CD4-positive, alpha-beta T cell treated with Interferon alpha-2 for 1 hour (primary cell): Measurements from ENCODE around the gene KCNQ5.

Experiments
- DNase-seq, 2 donors: peaks; one replicate each; pipeline ENCODE4 v3.0.0-alpha.2; 2020 to 2022

Gene KCNQ5

DNA sequence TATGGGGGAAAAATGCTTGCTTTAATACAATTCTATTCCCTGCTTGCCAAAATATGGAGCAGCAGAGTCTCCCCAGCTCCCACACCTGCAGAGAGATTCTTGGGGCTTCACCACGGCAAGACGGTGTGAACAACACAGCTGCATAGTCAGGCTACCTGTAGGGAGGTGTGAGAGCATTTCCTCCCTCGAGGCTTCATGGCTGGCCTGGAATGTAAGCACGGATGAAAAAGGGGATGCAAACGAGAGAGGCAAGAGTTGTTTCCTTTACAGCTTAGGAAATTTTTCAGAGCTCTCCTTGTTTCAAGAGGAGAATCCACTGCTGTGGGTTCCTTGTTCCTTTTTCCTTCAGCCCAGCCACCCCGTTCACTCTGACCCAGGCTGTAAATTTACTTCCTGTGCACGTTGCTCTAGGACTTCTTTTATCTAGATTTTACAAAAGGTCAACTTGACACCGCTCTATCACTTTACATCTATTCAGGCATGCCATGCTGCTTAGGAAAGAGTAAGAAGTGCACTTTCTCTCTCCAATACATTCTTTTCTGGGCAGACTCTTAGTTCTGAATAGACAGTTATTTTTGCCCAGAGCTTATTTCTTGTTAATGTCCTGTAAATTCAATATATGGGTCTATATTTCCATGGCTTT, 406.4 kb downstream of the KCNQ5 start:
- no peak for DNase-seq

DNA sequence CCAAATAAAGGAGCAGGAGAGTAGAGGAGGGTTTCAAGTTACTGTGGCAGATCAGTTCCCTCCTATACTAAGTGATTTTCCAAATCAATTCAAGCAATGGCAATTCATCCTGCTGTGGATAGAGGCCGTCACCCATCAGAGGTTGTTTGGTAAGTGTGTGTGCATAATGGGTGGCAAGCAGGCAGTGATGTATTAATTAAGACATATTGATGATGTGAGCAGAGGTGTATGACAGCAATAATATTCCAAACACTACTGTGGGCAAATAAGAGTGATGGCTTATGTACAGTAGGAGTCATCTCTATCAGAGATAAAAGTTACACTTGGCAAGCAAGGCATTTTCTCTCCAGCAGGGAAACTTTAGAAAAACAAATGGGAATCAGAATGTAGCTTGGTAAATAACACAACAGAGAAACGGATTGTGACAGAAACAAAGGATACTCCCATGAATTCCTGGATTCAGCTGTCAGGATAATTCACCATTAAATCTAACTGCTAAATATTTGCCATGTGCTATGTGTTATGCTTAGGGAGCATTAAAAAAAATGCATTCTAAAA, 407.1 kb downstream of the KCNQ5 start:
- DNase-seq = no peak

DNA sequence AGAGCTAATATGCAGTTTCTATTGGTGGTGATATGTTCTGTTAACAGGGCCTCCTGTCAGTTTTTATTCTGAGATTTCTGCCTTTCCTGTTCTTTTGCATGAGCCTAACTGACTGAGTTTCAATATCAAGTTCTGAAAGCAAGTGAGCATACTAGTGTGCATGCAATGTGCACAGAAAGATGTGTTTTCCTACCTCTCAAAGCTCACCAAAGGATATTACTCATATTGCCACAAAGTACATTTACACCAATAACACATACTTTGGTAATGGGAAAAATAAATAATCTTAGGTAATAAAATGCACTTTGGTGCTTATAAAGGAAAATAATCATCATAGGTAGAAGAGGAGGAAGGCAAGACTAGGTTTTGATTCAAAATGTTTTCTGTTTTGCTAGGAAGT, 408.4 kb downstream of the KCNQ5 start:
- DNase-seq = no peak

DNA sequence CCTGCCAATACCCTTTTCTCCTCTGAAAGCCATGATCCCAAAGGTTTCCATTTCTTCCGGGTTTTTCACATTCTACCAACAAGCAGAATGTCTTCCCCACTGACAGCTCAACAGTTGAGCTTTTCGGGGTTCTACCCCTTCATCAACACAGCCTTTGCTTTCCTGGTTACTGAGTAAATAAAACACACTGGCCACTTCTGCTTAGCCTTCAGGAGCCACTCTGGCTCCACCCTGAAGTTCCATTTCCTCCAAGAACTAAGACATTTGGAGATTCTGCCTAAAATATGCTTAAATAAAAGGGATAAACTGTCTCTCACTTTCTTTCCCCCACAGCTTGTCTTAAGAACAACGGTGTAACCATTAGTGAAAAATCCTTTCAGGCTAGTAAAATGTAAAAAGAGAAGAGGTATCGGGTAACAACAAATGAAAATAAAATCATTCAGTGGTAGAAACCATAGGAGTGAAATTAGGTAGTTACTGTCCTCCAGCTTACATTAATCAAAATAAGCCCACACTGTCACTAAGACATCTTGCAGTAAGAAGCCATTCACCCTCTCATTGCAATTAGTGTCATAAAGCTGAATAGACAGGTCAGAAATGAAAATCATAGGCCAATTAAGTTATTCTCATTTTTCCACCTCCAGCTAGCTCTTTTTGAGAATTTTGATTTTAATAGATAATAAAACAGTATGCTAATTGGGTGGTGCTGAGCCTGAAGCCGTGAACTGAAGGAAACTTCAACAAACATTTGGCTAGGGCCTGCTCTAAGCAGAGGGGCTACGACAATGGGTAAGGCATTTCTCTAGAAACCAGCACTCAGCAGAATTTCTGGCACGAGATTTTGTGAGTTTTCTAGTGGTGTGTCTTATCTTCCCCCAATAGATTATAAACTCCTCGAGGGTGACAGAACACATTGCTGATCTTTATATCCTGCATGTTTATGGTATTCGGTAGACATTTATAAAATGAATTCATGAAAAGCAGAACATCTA, 409.2 kb downstream of the KCNQ5 start:
- DNase-seq = no peak

DNA sequence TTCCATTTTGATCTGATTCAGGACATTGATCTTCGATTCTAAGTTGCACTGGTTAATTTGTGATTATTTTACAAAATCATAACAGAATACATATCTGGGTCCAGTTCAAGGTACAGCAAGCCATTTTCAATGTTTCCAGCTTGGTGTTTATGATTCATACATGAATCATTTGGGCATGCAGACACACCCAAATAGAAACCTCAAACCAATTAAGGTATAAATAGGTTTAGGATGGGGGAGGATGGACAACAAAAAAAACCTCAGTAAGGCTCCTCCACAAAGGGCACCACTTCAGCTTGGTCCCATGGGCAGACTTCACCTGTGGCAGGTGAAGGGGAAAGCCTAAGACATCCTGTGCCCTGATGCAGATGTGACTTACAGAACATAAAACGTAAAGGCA, 410.7 kb downstream of the KCNQ5 start:
- no peak for DNase-seq

DNA sequence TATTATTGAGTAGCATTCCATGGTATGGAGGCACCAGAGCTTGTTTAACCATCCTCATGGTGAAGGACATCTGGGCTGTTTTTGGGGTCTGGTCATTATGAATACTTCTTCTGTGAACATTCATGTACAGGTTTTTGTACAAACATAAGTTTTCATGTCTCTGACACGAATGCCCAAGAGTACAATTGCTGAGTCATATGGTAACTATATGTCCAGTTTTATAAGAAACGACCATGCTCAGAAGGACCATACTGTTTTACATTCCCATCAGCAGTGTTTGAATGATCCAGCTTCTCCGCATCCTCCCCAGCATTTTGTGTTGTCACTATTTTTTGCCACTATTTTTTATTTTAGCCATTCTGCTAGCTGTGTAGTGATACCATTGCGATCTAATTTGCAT, 414.8 kb downstream of the KCNQ5 start:
- DNase-seq = no peak

DNA sequence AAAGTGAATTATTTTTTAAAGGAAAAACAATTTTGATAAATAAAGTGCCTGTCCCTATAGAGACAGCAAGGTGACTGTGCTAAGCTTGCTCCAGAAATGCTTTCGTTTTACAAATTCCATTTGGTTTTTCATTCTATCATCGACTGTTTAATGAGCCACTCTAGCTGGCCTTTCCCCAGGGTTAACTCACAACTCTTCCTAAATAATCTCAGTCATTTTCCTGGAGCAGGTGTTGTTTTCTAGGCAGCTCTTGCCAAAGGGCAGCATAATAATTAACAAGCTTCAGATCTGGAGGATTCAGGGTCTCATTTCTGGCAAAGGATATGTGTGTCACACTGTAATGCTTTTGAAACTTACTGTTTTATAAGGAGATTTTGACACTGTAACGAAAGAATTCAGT, 419.2 kb downstream of the KCNQ5 start:
- DNase-seq = no peak

DNA sequence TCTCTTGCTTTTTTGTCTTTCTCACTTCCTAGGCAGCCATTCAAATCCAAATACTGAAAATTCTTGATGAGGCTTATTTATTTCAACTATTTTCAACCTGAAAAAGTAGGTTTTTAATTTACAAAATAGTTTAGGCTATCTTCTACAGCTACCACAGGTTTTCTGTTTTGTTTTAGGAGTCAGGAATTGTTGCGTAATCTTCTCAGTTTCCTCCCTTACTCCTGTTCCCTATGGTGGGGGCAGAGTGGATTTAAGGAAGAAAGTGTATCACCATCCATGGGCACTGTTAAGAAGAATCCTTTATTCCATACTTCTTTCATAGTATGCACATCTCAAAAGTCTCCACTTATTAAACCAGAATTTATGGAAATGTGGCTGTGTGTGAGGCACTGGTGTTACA, 421.0 kb downstream of the KCNQ5 start:
- DNase-seq = no peak

DNA sequence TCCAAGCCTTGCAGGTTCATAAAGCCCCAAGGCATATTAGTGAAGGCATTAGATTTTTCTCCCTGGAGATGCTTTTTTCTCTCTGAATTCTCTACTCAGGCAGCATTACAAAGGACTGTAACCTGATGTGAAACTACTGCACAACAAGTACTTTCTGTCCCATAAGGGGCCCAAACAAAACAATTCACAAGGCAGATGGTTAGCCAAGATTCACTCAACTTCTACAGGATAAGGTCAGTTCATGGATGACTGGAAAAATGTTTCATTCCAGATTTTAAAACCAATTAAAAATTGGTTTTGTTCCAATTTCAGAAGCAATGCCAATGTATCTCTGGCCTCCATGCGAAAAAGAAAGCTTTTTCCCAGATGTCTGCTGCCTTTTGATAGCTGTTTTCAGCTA, 421.6 kb downstream of the KCNQ5 start:
- no peak for DNase-seq

DNA sequence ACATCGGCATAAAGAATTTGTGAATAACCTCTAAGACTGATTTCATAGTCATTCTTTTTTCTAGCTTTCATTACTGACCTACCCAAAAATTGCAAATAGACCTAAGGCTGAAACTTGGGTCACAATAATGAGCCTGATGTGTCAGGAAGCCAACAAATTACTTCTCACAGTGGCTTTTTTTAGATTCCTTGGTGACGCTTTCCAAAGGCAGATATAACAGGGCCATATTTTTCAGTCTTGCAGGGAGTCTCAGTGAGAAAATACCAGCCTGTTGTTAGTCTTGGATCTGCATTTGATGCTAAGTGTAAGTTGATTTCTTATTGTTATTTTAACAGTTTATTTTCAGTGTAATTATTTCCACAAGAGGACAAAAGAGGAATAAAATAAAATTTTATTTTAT, 423.7 kb downstream of the KCNQ5 start:
- no peak for DNase-seq

DNA sequence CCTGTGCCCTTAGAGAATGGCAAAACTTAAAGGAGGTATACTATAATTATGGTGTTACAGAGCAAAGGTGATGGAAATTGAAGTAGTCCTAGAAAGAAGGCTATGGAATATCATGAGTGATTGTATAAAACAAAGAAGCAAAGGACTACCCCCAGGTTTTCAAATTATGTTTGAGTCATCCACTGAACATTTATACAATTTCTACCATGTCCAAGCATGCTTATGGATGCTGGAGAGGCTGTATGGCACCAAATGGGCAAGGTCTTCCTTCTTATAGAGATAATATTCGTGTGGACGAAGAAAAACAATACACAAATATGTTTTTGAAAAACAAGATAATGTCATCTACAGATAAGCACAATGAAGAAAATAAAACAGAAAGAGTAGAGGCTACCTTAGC, 425.9 kb downstream of the KCNQ5 start:
- DNase-seq = no peak

DNA sequence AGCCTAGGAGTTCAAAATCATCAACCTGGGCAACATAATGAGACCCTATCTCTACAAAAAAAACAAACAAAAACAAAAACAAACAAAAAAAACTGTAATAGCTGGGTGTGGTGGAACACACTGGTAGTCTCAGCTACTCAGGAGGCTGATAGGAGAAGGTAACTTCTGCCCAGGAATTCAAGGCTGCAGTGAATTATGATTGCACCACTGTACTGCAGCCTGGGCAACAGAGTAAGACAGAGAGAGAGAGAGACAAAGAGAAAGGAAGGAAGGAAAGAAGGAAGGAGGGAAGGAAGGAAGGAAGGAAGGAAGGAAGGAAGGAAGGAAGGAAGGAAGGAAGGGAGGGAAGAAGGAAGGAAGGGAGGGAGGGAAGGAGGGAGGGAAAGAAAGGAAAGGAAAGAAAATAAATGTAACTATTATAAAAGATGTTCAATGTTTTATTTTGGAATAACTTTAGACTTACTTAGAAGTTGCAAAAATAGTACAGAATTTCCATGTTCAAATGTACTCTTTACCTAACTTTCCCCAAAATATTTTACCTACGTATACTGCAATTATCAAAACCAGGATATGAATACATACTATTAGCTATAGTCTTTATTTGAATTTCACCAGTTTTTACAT, 428.2 kb downstream of the KCNQ5 start:
- no peak for DNase-seq

DNA sequence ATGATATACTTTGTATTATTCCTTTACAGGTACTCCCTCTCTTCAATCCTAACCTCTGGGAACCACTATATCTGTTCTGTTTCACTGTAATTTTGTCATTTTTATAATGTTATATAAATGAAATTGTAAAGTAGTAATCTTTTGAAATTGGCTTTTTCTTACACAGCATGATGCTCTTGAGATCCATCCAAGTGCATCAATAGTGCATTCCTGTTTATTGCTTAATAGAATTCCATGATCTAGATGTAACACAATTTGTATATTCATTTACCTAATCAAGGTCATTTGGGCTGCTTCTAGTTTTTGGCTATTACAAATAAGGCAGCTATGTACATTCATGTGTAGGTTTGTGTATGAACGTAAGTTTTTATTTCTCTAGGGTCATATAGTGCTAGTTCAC, 428.8 kb downstream of the KCNQ5 start:
- no peak for DNase-seq

DNA sequence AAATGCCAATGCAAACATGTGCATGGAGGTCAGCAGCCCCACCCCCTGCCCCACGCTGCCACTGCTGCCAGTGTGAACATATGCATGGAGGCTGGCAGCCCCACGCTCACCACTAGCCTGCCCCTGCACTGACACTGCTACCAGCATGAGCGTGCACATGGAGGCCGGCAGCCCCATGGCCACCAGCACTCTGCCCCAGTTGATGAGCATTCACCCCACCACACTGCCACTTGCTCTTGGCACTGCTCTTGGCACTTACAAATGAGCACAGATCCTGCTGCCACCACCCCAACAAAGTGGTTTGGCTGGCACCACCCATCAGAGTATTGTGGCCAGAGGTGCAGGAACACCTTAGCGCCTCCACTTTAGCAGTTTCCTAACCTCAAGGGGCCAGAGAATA, 429.3 kb downstream of the KCNQ5 start:
- no peak for DNase-seq

DNA sequence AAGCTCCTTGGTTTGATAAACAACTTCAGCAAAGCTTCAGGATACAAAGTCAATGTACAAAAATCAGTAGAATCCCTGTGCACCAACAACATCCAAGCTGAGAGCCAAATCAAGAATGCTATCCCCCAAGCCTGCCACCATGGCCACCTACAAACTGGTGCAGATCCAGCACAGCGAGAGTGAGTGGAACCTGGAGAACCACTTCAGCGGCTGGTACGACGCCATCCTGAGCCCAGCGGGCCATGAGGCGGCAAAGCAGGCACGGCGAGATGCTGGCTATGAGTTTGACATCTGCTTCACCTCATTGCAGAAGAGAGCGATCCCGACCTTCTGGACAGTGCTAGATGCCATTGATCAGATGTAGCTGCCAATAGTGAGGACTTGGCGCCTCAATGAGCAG, 433.1 kb downstream of the KCNQ5 start:
- DNase-seq = no peak

DNA sequence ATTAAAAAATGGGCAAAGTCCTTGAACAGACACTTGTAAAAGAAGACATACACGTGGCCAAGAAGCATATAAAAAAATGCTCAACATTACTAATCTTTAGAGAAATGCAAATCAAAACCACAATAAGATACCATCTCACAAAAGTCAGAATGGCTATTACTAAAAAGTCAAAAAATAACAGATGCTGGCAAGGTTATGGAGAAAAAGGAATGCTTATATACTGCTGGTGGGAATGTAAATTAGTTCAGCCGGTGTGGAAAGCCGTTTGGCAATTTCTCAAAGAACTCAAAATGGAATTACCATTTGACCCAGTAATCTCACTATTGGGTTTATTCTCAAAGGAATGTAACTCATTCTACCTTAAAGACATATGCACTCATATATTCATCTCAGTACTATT, 436.9 kb downstream of the KCNQ5 start:
- DNase-seq = no peak

DNA sequence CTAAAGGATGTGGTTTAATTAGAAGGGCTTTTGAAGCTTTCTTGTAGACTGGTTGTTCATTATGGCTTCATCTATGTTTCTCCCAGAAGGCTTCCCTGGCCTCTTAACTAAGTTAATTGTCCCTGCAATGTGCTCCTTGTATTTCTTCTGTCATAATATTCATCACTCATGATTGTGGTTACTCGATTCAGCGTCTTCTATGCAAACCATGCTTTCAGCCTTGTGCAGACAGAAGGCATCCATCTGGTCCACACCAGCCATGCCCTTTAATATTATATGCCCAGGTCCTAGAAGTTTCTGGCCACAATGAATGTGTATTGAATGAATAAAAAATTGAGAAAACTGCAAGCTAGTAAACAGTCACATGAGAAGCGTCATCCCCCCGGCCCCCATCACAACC, 440.3 kb downstream of the KCNQ5 start:
- no peak for DNase-seq

DNA sequence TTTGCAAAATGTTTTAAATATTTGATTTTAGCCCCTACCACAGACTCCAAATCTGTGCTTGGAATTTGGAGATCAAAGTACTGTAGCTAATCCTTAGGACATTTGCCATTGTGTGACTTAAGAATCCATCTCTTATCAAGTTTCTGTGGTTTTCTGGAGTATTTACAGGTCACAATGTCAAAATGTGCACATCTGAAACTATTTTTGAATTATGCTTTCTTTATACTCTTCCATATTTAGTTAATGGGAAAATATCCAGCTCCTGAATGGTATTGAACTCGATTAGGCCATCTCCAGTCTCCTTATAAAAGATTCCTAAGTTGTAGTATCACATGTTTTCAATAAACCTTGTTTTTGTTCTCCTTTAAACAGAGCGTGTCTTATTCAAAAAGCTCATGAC, 441.0 kb downstream of the KCNQ5 start:
- DNase-seq = no peak

DNA sequence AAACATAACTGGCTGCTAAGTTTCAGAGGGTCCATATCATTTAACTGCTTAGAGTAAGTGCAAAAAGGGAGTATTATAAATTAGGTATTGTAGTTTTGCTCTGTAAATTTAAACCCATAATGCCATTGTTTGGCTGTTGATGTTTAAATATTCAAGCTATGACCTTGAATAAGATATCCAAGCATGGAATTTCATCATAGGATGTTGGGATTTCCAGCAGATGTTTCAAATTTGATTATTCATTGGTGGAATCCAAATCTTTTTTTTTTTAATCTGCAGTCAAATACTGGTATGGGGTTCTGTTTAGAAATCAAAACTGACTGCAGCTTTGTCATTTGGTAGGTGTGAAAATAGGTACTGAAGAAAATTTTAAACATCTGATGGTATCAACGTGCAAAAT, 442.4 kb downstream of the KCNQ5 start:
- DNase-seq = no peak

DNA sequence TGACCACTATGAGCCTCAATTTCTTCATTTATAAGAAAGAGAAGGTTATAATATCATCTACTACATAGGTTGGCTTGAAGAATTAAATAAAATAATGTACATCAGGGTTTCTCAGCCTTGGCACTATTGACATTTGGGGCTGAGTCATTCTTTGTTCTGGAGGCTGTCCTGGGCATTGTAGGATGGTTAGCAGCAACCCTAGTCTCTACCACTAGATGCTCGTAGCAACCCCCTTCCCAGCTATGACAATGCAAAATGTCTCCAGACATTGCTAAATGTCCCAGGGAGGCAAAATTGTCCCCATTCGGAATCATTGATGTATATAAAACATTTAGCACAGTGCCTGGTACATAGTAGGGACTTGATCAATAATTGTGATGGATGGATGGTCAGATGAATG, 451.4 kb downstream of the KCNQ5 start:
- no peak for DNase-seq

DNA sequence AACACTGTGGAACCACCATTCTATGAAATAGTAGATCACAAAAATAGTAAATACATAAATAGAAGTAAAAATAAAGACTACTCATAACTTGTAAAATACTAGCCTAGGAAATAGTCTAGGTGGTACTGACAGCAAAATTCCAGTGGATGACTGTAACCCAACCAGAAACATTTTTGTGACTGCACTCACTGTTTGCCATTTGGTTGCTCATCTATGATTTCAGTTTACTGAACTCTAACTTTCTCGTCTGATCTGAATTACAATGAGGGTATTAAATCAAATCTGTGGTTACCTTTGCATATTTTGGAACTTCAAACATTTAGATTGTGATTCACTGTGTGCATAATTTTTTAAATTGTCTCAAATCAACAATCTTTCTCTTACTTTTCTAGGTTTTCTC, 452.3 kb downstream of the KCNQ5 start:
- no peak for DNase-seq

DNA sequence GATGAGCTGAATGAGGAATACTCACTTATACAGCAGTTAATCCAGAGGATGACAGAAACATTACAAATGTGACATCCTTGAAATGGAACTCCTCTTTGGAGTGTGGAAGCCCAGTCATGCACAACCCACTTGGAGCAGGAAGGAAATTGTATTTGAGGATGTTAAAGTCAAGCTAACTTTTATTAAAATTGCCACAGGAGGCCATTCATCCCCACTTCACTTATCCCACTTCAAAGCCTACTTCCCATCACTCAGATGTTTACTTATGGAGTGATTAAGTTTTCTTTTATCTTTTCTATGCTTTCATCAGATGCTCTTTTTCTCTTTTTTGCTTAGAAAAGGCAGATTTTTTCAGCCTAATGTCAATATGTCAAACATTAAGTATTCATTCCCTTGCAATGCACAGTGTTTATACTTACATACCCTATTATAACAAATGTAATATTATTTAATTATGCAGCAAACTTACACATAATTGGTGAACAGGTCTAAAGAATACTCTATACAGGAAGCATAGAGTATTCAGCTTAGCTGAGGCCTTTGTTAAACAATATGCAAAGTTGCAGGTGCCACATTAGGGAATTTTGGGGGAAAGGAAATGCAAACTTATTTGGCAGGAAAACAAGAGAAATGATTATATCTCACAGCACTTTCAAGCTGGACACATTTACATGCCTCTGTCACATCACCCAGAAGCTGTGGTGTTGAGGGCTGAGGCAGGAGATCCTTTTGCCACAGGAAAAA, 454.5 kb downstream of the KCNQ5 start:
- DNase-seq = no peak

DNA sequence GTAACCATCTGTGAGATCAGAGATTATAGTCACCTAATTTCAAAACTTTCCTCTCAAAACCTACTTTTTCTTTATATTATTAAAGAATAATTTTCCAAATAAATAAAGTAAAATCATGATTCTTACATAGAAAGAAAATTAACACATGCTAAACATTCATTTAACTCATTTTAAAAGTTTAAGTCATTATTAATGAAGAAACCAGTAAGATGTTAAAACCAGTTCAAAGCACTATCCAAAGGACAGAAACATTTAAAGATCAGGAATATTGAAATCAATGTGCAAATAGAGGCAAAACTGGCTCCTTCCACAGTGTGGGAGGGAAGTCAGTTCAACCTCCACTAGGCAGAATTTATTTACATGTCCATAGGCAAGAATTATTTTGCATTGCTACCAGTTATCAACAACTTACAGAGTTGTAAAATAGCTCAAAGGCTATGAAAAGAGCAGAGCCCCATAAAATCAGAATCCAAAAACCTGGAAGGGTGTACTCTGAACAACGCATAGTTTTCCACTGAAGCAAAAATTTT, 456.5 kb downstream of the KCNQ5 start:
- no peak for DNase-seq
